Measurements from ENCODE around the gene KNTC1.

DNA sequence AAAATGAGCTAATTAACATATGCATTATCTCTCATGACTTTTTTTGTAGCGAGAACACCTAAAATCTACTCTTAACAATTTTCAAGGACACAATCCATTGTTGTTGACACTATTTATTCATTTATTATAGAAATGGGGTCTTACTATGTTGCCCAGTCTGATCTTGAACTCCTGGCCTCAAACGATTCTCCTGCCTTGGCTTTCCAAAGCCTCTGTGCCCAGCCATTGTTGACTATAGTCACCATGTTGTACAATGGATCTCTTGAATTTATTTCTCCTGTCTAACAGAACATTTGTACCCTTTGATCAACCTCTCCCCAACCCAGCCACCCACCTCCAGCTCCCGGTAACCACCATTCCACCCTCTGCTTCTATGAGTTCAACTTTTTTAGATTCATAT lies 134.9 kb downstream of the KNTC1 start:
- TF ChIP-seq, protein P1, sequence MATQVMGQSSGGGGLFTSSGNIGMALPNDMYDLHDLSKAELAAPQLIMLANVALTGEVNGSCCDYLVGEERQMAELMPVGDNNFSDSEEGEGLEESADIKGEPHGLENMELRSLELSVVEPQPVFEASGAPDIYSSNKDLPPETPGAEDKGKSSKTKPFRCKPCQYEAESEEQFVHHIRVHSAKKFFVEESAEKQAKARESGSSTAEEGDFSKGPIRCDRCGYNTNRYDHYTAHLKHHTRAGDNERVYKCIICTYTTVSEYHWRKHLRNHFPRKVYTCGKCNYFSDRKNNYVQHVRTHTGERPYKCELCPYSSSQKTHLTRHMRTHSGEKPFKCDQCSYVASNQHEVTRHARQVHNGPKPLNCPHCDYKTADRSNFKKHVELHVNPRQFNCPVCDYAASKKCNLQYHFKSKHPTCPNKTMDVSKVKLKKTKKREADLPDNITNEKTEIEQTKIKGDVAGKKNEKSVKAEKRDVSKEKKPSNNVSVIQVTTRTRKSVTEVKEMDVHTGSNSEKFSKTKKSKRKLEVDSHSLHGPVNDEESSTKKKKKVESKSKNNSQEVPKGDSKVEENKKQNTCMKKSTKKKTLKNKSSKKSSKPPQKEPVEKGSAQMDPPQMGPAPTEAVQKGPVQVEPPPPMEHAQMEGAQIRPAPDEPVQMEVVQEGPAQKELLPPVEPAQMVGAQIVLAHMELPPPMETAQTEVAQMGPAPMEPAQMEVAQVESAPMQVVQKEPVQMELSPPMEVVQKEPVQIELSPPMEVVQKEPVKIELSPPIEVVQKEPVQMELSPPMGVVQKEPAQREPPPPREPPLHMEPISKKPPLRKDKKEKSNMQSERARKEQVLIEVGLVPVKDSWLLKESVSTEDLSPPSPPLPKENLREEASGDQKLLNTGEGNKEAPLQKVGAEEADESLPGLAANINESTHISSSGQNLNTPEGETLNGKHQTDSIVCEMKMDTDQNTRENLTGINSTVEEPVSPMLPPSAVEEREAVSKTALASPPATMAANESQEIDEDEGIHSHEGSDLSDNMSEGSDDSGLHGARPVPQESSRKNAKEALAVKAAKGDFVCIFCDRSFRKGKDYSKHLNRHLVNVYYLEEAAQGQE (IDR thresholded peaks at IDR 0.05; ENCODE audit: insufficient read depth in 1 of 2, low read depth in 2 of 2, low read length in 2 of 2), result no peak
- TF ChIP-seq TAF1 (IDR thresholded peaks at IDR 0.05; ENCODE audit: borderline replicate concordance, insufficient read depth, low read length), result no peak
- no peak for TF ChIP-seq POLR2AphosphoS5 (IDR thresholded peaks at IDR 0.05; ENCODE audit: low read depth, low read length)

Measured in PFSK-1 (cell line).